ENCODE results near the gene LARGE1. TPM values are rescaled to one million over a fixed set of nuclear protein-coding genes. Genes with fewer than 3 reads are reported as not detected.

The LARGE1 gene
- total and polyA plus RNA-seq, 9 of the 15 experiments (the other 6 are each of a cell fraction or from before 2014, with no cell fraction given), result 0.01 to 0.66 (median 0.14) TPM; not detected in 2

- H3K4me2 ChIP-seq (ENCODE audit: insufficient read depth, low read length), result no peak overlapping the region
- in situ Hi-C loops (cut with MboI) (no loop called here), intact Hi-C loops (cut with micrococcal nuclease) (loop anchor here (5.0 to 10.0 kb wide), 2 partner anchors 1102 to 1309 kb away; no protein-coding TSS in a partner anchor)
- WGBS (ENCODE audit: insufficient coverage, low coverage, missing lambda C conversion rate), result 3% methylated on average over 5 of the region's 5 CpGs
- no peak for ATAC-seq
- no peaks in the 10 kb centered on the region for H3K36me3 ChIP-seq (ENCODE audit: control insufficient read depth, insufficient read depth, low read length)
- H3K4me3 ChIP-seq, result no peak overlapping the region
- H2AFZ ChIP-seq (ENCODE audit: low read depth, low read length), result no peak overlapping the region
- H3K9me3 ChIP-seq (replicated peaks; ENCODE audit: control insufficient read depth, insufficient read depth, low read depth, low read length), result no peaks in the 10 kb centered on the region
- H3K27ac ChIP-seq (ENCODE audit: extremely low read depth, low read depth, low read length), result no peak overlapping the region
- CTCF ChIA-PET (ENCODE audit: low intra/inter-chr PET ratio), result interaction anchor here (0.6 kb wide), 1 partner anchor 1119 kb away, joined by 3 read pairs; no protein-coding TSS in a partner anchor
- no peaks in the 10 kb centered on the region for H3K79me2 ChIP-seq (ENCODE audit: control insufficient read depth, insufficient read depth, low read length)
- H3K27me3 ChIP-seq (ENCODE audit: control insufficient read depth in 2 of 2, insufficient read depth in 2 of 2, low read length in 2 of 2), result no peaks in the 10 kb centered on the region
- TF ChIP-seq CBFA2T3 (IDR thresholded peaks at IDR 0.05), result no peak
- no peak for TF ChIP-seq CBFA2T2 (conservative IDR thresholded peaks at IDR 0.05)
- no peak for TF ChIP-seq MAFF (IDR thresholded peaks at IDR 0.05; ENCODE audit: low read length)
- TF ChIP-seq GTF2E2 (tag; IDR thresholded peaks at IDR 0.05), result no peak
- TF ChIP-seq ELF2 (CRISPR knock-in tag; IDR thresholded peaks at IDR 0.05), result no peak
- TF ChIP-seq NR1H2 (CRISPR knock-in tag; IDR thresholded peaks at IDR 0.05), result no peak
- TF ChIP-seq PHF20 (IDR thresholded peaks at IDR 0.05; ENCODE audit: partially characterized antibody), result no peak
- no peak for TF ChIP-seq ZBTB49 (CRISPR knock-in tag; IDR thresholded peaks at IDR 0.05; ENCODE audit: borderline replicate concordance)
- TF ChIP-seq CHD4 (IDR thresholded peaks at IDR 0.05; ENCODE audit: insufficient read depth, insufficient replicate concordance, low read depth, low read length, poor library complexity, severe bottlenecking), result no peak
- no peak for TF ChIP-seq STAT5B (CRISPR knock-in tag; IDR thresholded peaks at IDR 0.05)
- TF ChIP-seq CREB3L1 (IDR thresholded peaks at IDR 0.05; ENCODE audit: borderline replicate concordance, low read depth), result no peak
- no peak for TF ChIP-seq CBX5 (IDR thresholded peaks at IDR 0.05; ENCODE audit: borderline replicate concordance, low read depth)
- TF ChIP-seq ZNF507 (tag; conservative IDR thresholded peaks at IDR 0.05), result no peak
- no peak for TF ChIP-seq CBFB (CRISPR knock-in tag; IDR thresholded peaks at IDR 0.05)
- no peak for TF ChIP-seq ZNF3 (CRISPR knock-in tag; IDR thresholded peaks at IDR 0.05)
- TF ChIP-seq RBM22 (IDR thresholded peaks at IDR 0.05; ENCODE audit: low read depth, low read length, poor library complexity, severe bottlenecking), result no peak
- no peak for TF ChIP-seq SRSF9 (IDR thresholded peaks at IDR 0.05; ENCODE audit: borderline replicate concordance, low read depth, low read length)
- DNase-seq (ENCODE audit: extremely low read depth in 1 of 4, low spot score in 3 of 4), result no peak
- H3K9ac ChIP-seq (ENCODE audit: insufficient read depth in 1 of 2, low read depth in 2 of 2, low read length in 2 of 2), result no peak overlapping the region
- H4K20me1 ChIP-seq (replicated peaks; ENCODE audit: control insufficient read depth, insufficient read depth, low read length), result no peaks in the 10 kb centered on the region
- BruUV-seq (replicated peaks), result no TSS peak
- H3K9me1 ChIP-seq (ENCODE audit: control insufficient read depth, insufficient read depth, low read length), result no peaks in the 10 kb centered on the region
- no peak for FAIRE-seq
- POLR2A ChIA-PET, result no interaction called here
- H3K4me1 ChIP-seq (replicated peaks in 1 of 2; ENCODE audit: control insufficient read depth in 2 of 2, insufficient read depth in 2 of 2, low read length in 2 of 2), result peaks cover 0 to 17% of the 10 kb centered on the region in 2 experiments; a peak in 2 of 5 replicates
These were observed 2.8 kb upstream of the LARGE1 start for GRCh38 chr22:33923033-33923432.

Data from K562 (cell line).